ENCODE data around the gene ZNF331. TPM values are rescaled to one million over a fixed set of nuclear protein-coding genes. Genes with fewer than 3 reads are reported as not detected.

The ZNF331 gene
- total RNA-seq, 1 experiment from 2014 or later = 28.0 TPM

DNA sequence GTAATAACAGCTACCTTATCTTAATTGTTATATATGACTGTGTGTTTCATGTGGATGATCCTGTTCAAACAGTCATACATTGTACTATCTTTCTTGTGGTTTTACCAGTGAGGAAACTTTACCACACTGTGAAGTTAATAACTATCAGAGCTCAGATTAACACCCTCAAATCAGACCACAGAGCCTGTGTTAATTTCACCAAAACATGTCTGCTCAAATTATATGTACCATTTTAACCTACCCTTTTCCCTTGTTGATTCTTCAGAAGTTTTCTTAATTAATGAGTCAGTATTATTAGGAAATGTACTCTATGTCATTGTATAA, 1.8 kb upstream of the ZNF331 start:
- CTCF ChIA-PET = no interaction called here
- H3K4me3 ChIP-seq (ENCODE audit: low read length) = no peak overlapping the region

DNA sequence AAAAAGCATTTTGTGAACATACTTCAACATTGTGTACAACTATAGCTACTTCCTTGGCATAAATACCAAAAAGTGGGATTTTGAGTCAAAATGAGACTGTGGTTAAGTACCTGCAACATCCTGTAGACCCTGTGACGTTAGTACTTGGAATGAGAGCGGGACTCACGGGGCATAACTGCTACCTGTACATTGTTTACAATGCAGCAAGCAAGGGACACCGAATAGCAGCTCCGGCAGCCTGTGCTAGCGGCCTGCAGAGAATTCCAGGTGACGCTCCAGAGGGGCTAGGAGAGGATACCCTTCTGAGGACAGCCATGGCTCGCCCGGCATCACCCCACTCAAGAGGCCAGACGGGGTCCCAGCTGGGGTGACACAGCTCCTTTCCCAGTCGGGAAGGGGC, 824 bp upstream of the ZNF331 start:
- Histone ChIP-seq H3K79me2 (ENCODE audit: low read length) (peaks cover 24% of the 10 kb centered on the region), H3K9me3 (ENCODE audit: low read length) (no peaks in the 10 kb centered on the region), H3F3A (ENCODE audit: low read length, unreplicated experiment) (no peaks in the 10 kb centered on the region), H2AFZ (ENCODE audit: low read length) (peak overlapping the region; percentile 64; the same call in 1 of the 2 replicates), H3K9me2 (replicated peaks; ENCODE audit: low read length) (no peaks in the 10 kb centered on the region), H3K27me3 (ENCODE audit: low read length) (no peaks in the 10 kb centered on the region), H3K27ac (ENCODE audit: low read length) (peak overlapping the region; percentile 81), H3K4me1 (ENCODE audit: insufficient read depth, low read length) (peaks cover 19% of the 10 kb centered on the region), H3K4me2 (ENCODE audit: low read length) (peak overlapping the region; percentile 91), H4K20me1 (ENCODE audit: low read length) (no peaks in the 10 kb centered on the region), H3K9ac (ENCODE audit: low read length) (peak overlapping the region; percentile 96), H3K36me3 (ENCODE audit: low read depth, low read length) (peaks cover 28% of the 10 kb centered on the region), H3K4me3 (ENCODE audit: low read length) (peak overlapping the region; percentile 77)
- ATAC-seq = no peak; the same call in 1 of the 2 replicates
- BruUV-seq (replicated peaks) = TSS peak; percentile 33
- ChIA-PET POLR2A (ENCODE audit: unreplicated experiment) (no interaction called here), CTCF (no interaction called here)
- no peak for DNase-seq
- TF ChIP-seq, protein P1, sequence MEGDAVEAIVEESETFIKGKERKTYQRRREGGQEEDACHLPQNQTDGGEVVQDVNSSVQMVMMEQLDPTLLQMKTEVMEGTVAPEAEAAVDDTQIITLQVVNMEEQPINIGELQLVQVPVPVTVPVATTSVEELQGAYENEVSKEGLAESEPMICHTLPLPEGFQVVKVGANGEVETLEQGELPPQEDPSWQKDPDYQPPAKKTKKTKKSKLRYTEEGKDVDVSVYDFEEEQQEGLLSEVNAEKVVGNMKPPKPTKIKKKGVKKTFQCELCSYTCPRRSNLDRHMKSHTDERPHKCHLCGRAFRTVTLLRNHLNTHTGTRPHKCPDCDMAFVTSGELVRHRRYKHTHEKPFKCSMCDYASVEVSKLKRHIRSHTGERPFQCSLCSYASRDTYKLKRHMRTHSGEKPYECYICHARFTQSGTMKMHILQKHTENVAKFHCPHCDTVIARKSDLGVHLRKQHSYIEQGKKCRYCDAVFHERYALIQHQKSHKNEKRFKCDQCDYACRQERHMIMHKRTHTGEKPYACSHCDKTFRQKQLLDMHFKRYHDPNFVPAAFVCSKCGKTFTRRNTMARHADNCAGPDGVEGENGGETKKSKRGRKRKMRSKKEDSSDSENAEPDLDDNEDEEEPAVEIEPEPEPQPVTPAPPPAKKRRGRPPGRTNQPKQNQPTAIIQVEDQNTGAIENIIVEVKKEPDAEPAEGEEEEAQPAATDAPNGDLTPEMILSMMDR (conservative IDR thresholded peaks at IDR 0.05; ENCODE audit: low read depth, low read length) = no peak
- TF ChIP-seq EZH2 (IDR thresholded peaks at IDR 0.05; ENCODE audit: low read length, unreplicated experiment) = no peak
- intact Hi-C loops (cut with micrococcal nuclease) = no loop called here

More for the DNA sequence above, 1.8 kb upstream of the ZNF331 start:
- Histone ChIP-seq H3K9me2 (replicated peaks; ENCODE audit: low read length) (no peaks in the 10 kb centered on the region), H3K79me2 (ENCODE audit: low read length) (peaks cover 24% of the 10 kb centered on the region), H2AFZ (ENCODE audit: low read length) (no peak overlapping the region), H3K4me2 (ENCODE audit: low read length) (no peak overlapping the region), H3K4me1 (ENCODE audit: insufficient read depth, low read length) (peaks cover 9% of the 10 kb centered on the region), H3F3A (ENCODE audit: low read length, unreplicated experiment) (no peaks in the 10 kb centered on the region), H3K27me3 (ENCODE audit: low read length) (no peaks in the 10 kb centered on the region), H4K20me1 (ENCODE audit: low read length) (no peaks in the 10 kb centered on the region), H3K27ac (ENCODE audit: low read length) (no peak overlapping the region), H3K9ac (ENCODE audit: low read length) (no peak overlapping the region), H3K36me3 (ENCODE audit: low read depth, low read length) (peaks cover 25% of the 10 kb centered on the region), H3K9me3 (ENCODE audit: low read length) (no peaks in the 10 kb centered on the region)
- no TSS peak for BruUV-seq (replicated peaks)
- ATAC-seq (no peak), DNase-seq (no peak)
- TF ChIP-seq, protein P1 (conservative IDR thresholded peaks at IDR 0.05; ENCODE audit: low read depth, low read length) = no peak
- TF ChIP-seq EZH2 (IDR thresholded peaks at IDR 0.05; ENCODE audit: low read length, unreplicated experiment) (no peak), EZH2phosphoT487 (IDR thresholded peaks at IDR 0.05; ENCODE audit: borderline replicate concordance, low read length) (no peak)
- POLR2A ChIA-PET (ENCODE audit: unreplicated experiment) = no interaction called here
- intact Hi-C loops (cut with micrococcal nuclease) = no loop called here

DNA sequence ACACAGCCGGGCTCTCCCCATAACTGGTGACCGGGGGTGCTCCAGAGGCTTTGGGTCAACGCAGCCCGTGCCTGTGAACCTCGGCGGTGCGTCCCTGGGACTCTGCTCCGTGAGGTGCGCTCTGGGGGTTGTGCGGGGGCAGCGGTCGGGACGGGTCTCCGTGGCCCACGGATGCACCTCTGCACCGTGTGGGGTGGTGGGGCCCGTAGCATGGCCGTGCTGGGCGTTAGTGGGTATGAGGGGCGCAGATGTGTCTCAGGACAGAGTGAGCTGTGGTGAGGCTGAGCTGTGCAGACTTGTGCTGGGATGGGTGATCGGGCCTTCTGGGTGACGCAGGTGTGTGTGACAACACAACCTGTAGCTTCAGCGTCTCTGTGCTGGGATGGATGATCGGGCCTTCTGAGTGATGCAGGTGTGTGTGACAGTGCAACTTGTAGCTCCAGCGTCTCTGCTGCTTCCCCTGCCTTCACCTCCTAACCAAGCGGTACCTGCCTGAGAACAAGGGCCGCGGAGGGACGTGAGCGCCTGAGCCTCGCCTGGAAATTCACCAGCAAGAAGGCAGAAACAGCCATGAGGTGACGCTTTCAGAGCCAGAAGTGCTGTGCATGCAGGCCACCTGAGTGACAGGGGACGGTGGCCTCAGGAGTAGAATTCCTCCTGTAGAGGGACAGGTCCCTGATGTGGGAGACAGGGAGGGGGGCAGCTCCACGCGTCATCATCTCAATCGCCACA, 599 bp downstream of the ZNF331 start:
- H4K20me1 ChIP-seq (ENCODE audit: low read length) = no peaks in the 10 kb centered on the region
- peak overlapping the region; percentile 91 for H3K4me2 ChIP-seq (ENCODE audit: low read length)
- peak; percentile 8 for DNase-seq
- peaks cover 30% of the 10 kb centered on the region for H3K79me2 ChIP-seq (ENCODE audit: low read length)
- no peaks in the 10 kb centered on the region for H3F3A ChIP-seq (ENCODE audit: low read length, unreplicated experiment)
- peak; percentile 31 for ATAC-seq
- ChIA-PET CTCF (no interaction called here), POLR2A (ENCODE audit: unreplicated experiment) (no interaction called here)
- intact Hi-C loops (cut with micrococcal nuclease) = no loop called here
- peak overlapping the region; percentile 81 for H3K27ac ChIP-seq (ENCODE audit: low read length)
- peak overlapping the region; percentile 77 for H3K4me3 ChIP-seq (ENCODE audit: low read length)
- peaks cover 20% of the 10 kb centered on the region for H3K36me3 ChIP-seq (ENCODE audit: low read depth, low read length)
- H3K27me3 ChIP-seq (ENCODE audit: low read length) = no peaks in the 10 kb centered on the region
- no peaks in the 10 kb centered on the region for H3K9me3 ChIP-seq (ENCODE audit: low read length)
- H2AFZ ChIP-seq (ENCODE audit: low read length) = peak overlapping the region; percentile 64
- H3K9me2 ChIP-seq (replicated peaks; ENCODE audit: low read length) = no peaks in the 10 kb centered on the region
- peaks cover 23% of the 10 kb centered on the region for H3K4me1 ChIP-seq (ENCODE audit: insufficient read depth, low read length)
- TF ChIP-seq EZH2phosphoT487 (IDR thresholded peaks at IDR 0.05; ENCODE audit: borderline replicate concordance, low read length) (no peak), EZH2 (IDR thresholded peaks at IDR 0.05; ENCODE audit: low read length, unreplicated experiment) (no peak)
- TSS peak; percentile 33 for BruUV-seq (replicated peaks)
- H3K9ac ChIP-seq (ENCODE audit: low read length) = peak overlapping the region; percentile 96
